B cell (primary cell): ENCODE measurements around the gene IGF1. TPM values are rescaled to one million over a fixed set of nuclear protein-coding genes. Genes with fewer than 3 reads are reported as not detected.

Experiments
- ATAC-seq: fragments of 200-7000 bp; cut with Tn5 transposase; one replicate; pipeline ENCODE4 v1.10.0; 2021; ENCODE audit warnings: low read depth, mild to moderate bottlenecking, moderate number of reproducible peaks, moderate library complexity
- CTCF ChIA-PET: fragments of 350-600 bp; sonication (Branson Sonifier 250); formaldehyde crosslinking; loops from one replicate; lab custom pipeline; 2021; ENCODE audit warnings: antibody characterized with exemption, inconsistent platforms; lab: Charles Lee
- POLR2A ChIA-PET: fragments of 350-600 bp; sonication (Branson Sonifier 250); formaldehyde crosslinking; loops from one replicate; lab custom pipeline; 2021; ENCODE audit warnings: antibody characterized with exemption; lab: Charles Lee
- DNase-seq: peaks from one replicate; pipeline ENCODE4 v3.0.0; 2013
- H2AFZ ChIP-seq: 2 replicates; pipeline ENCODE4 v1.6.1; 2012; ENCODE audit warnings: mild to moderate bottlenecking, low read depth, low read length; ENCODE audit not compliant: insufficient read depth, poor library complexity, severe bottlenecking
- H3K27ac ChIP-seq, 2 donors: 1 replicate in 1 of 2; 2 replicates in 1 of 2; pipeline ENCODE4 v1.5.1; 2012 to 2013; ENCODE audit warnings: low read length in 2 of 2, mild to moderate bottlenecking in 2 of 2, moderate library complexity in 1 of 2
- H3K27me3 ChIP-seq, 4 experiments: fragments of 200-600 bp in 1 of 4; sonication (generic) in 1 of 4; replicated peaks in 1 of 4; 1 replicate in 2 of 4; 2 replicates in 2 of 4; pipeline versions ENCODE4 v1.6.1 to v1.7.0; 2013 to 2016; ENCODE audit warnings: low read length in 3 of 4, mild to moderate bottlenecking in 2 of 4, mixed read lengths in 1 of 4, moderate library complexity in 1 of 4; ENCODE audit not compliant: insufficient read depth in 4 of 4, control insufficient read depth in 3 of 4; ENCODE audit errors: control extremely low read depth in 1 of 4
- H3K36me3 ChIP-seq, 2 experiments: replicated peaks in 1 of 2; 1 replicate in 1 of 2; 2 replicates in 1 of 2; pipeline versions ENCODE4 v1.6.1 to v1.7.1; 2013; ENCODE audit warnings: low read length in 1 of 2; ENCODE audit not compliant: insufficient read depth in 2 of 2, control insufficient read depth in 1 of 2; ENCODE audit errors: control extremely low read depth in 1 of 2, extremely low read depth in 1 of 2
- H3K4me1 ChIP-seq, 2 donors: fragments of 200-600 bp in 1 of 2; sonication (generic) in 1 of 2; 1 replicate in 1 of 2; 2 replicates in 1 of 2; pipeline versions ENCODE4 v1.5.1 to v1.6.1; 2013 to 2017; ENCODE audit warnings: low read length in 2 of 2; ENCODE audit not compliant: control insufficient read depth in 2 of 2, insufficient read depth in 2 of 2
- H3K4me2 ChIP-seq: replicated peaks from 2 replicates; pipeline ENCODE3; 2012; ENCODE audit warnings: mild to moderate bottlenecking, low read depth, low read length; ENCODE audit not compliant: poor library complexity, severe bottlenecking
- H3K4me3 ChIP-seq, 5 experiments: fragments of 200-600 bp in 1 of 5; sonication (generic) in 1 of 5; 1 replicate in 3 of 5; 2 replicates in 2 of 5; pipeline versions ENCODE4 v1.5.1 to v1.7.0; 2011 to 2016; ENCODE audit warnings: low read length in 4 of 5, mild to moderate bottlenecking in 4 of 5, low read depth in 2 of 5, control low read depth in 1 of 5, moderate library complexity in 1 of 5; ENCODE audit not compliant: insufficient read depth in 1 of 5; ENCODE audit errors: control extremely low read depth in 1 of 5, extremely low read depth in 1 of 5
- H3K79me2 ChIP-seq: fragments of 200-600 bp; sonication (generic); one replicate; pipeline ENCODE4 v1.6.0; 2016; ENCODE audit warnings: low read length; ENCODE audit not compliant: control insufficient read depth, insufficient read depth
- H3K9ac ChIP-seq: fragments of 200-600 bp; sonication (generic); 2 replicates; pipeline ENCODE4 v1.6.1; 2017; ENCODE audit warnings: mild to moderate bottlenecking, low read length, moderate library complexity
- H3K9me3 ChIP-seq, 3 donors: one replicate each; pipeline versions ENCODE4 v1.6.1 to v1.7.1; 2013; ENCODE audit warnings: low read length in 2 of 3; ENCODE audit not compliant: control insufficient read depth in 2 of 3, insufficient read depth in 1 of 3; ENCODE audit errors: control extremely low read depth in 1 of 3
- H4K20me1 ChIP-seq: 2 replicates; pipeline ENCODE4 v1.6.0; 2012; ENCODE audit warnings: mild to moderate bottlenecking, low read length; ENCODE audit not compliant: insufficient read depth, control insufficient read depth, poor library complexity, severe bottlenecking
- H3K27ac Mint-ChIP-seq: one replicate; pipeline ENCODE4 v1.8.0; 2021; ENCODE audit warnings: mixed read lengths
- H3K27me3 Mint-ChIP-seq: one replicate; pipeline ENCODE4 v1.8.0; 2021; ENCODE audit warnings: mixed read lengths
- H3K4me1 Mint-ChIP-seq: one replicate; pipeline ENCODE4 v1.8.0; 2021; ENCODE audit warnings: mixed read lengths
- H3K4me3 Mint-ChIP-seq: one replicate; pipeline ENCODE4 v1.8.0; 2021; ENCODE audit warnings: mixed read lengths
- H3K9me3 Mint-ChIP-seq: one replicate; pipeline ENCODE4 v1.8.0; 2022; ENCODE audit warnings: mixed read lengths; ENCODE audit not compliant: insufficient read depth
- EZH2 ChIP-seq: IDR thresholded peaks from 2 replicates; pipeline ENCODE4 v1.6.1; 2012; ENCODE audit warnings: borderline replicate concordance, low read depth, mild to moderate bottlenecking, moderate library complexity, low read length; ENCODE audit not compliant: insufficient read depth, poor library complexity, severe bottlenecking
- WGBS: methylation state at CpG from one replicate; pipeline ENCODE4 v1.1.5; 2013; ENCODE audit warnings: missing lambda C conversion rate; ENCODE audit not compliant: insufficient coverage; 5-methylcytosine and 5-hydroxymethylcytosine counted together
- intact Hi-C: fragments of 100-400 bp; cut with micrococcal nuclease; formaldehyde crosslinking; loops from one replicate; pipeline ENCODE4 v1.10.0; 2022
- polyA plus RNA-seq: library from polyadenylated mRNA; depleted of rRNA; stranded (reverse); fragments of >200 nt; gene quantifications from 2 replicates; pipeline ENCODE4 v1.2.3, GENCODE V29; 2012
- total RNA-seq, 2 donors: library from RNA; stranded (reverse); fragments of 120-200 nt in 1 of 2; gene quantifications; 1 replicate in 1 of 2; 2 replicates in 1 of 2; pipeline versions ENCODE4 v1.2.3 to v1.2.4, GENCODE V29; 2013 to 2022
- TF ChIP-seq, protein P1 (sequence below): fragments of 200-600 bp; IDR thresholded peaks from one replicate; pipeline ENCODE4 v1.8.0; 2022; ENCODE audit warnings: antibody characterized with exemption, mild to moderate bottlenecking

The IGF1 gene
- total and polyA plus RNA-seq, 2 donors (not counting 1 experiment from before 2014, with no cell fraction given) = 0.21 TPM; not detected in 1

DNA sequence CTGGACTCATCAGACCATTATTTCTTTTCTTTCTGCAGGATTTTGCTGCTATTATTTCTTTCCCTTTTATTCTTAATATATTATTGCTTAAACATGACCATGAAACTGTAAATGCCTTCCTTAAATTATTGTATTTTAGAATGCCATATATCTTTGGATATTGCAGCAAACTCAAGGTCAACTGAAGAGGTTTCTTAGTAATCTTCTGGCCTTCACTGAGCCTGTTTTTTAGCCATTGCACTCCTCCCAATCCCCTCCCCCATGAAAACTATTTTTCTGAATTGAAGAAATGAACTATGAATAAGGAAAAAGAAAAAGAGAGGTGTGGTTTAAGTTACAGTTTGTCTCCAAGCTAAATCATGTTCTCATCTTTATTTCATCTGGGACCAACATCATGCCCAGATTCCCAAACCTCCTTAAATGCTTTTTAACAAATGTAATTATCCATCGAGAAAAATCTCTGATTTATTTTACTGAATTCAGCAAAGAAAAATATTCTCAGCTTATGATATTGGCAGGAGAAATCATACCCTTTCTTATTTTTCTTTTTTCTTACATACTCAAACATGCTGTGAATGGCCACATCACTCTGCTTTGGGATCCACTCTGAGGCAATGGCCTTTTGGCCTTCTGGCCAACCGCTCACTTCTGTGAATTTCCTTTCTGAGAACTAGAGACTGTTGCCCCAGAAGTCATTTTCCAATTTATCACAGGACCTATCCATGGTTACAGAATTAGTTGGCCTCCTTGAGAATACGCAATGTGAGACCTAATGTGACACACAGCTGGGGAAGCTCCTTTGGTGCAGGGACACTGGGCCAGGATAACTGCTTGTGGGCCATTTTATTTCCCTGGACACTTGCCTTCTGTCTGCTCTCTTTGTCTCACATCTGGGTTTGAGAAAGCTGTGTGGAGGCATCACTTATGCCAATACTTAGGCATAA lies 50.9 kb downstream of the IGF1 start:
- no peaks in the 10 kb centered on the region for H3K79me2 ChIP-seq

GRCh38 chr12:102427543-102427941 lies 52.8 kb downstream of the IGF1 start:
- Histone ChIP-seq H3K79me2 (no peaks in the 10 kb centered on the region), H3K4me2 (no peak overlapping the region), H3K4me1 (no peaks in the 10 kb centered on the region), H3K9ac (no peak overlapping the region), H3K36me3 (no peaks in the 10 kb centered on the region), H2AFZ (no peak overlapping the region), H3K4me3 (no peak overlapping the region), H3K27ac (no peak overlapping the region), H4K20me1 (no peaks in the 10 kb centered on the region), H3K9me3 (peaks cover 0 to 1% (median 0%) of the 10 kb centered on the region in 3 donors), H3K27me3 (no peaks in the 10 kb centered on the region)
- Mint-ChIP-seq H3K27ac (no peak overlapping the region), H3K4me1 (no peaks in the 10 kb centered on the region), H3K4me3 (no peak overlapping the region), H3K9me3 (no peaks in the 10 kb centered on the region), H3K27me3 (peaks cover 10% of the 10 kb centered on the region)
- no peak for DNase-seq
- intact Hi-C loops = no loop called here
- ChIA-PET CTCF (no interaction called here), POLR2A (no interaction called here)
- 77% methylated on average over 7 of the region's 7 CpGs for WGBS
- TF ChIP-seq, protein P1, sequence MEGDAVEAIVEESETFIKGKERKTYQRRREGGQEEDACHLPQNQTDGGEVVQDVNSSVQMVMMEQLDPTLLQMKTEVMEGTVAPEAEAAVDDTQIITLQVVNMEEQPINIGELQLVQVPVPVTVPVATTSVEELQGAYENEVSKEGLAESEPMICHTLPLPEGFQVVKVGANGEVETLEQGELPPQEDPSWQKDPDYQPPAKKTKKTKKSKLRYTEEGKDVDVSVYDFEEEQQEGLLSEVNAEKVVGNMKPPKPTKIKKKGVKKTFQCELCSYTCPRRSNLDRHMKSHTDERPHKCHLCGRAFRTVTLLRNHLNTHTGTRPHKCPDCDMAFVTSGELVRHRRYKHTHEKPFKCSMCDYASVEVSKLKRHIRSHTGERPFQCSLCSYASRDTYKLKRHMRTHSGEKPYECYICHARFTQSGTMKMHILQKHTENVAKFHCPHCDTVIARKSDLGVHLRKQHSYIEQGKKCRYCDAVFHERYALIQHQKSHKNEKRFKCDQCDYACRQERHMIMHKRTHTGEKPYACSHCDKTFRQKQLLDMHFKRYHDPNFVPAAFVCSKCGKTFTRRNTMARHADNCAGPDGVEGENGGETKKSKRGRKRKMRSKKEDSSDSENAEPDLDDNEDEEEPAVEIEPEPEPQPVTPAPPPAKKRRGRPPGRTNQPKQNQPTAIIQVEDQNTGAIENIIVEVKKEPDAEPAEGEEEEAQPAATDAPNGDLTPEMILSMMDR = no peak
- TF ChIP-seq EZH2 = no peak
- ATAC-seq = no peak

More for the DNA sequence above, 50.9 kb downstream of the IGF1 start:
- H3K4me3 ChIP-seq = no peak overlapping the region
- no peak for ATAC-seq
- H3K27ac ChIP-seq = no peak overlapping the region
- intact Hi-C loops = no loop called here
- POLR2A ChIA-PET = no interaction called here
- CTCF ChIA-PET = no interaction called here
- no peaks in the 10 kb centered on the region for H3K36me3 ChIP-seq
- no peak for DNase-seq
- peaks cover 0 to 1% (median 0%) of the 10 kb centered on the region in 3 donors for H3K9me3 ChIP-seq
- 96% methylated on average over 2 of the region's 3 CpGs for WGBS
- H3K9ac ChIP-seq = no peak overlapping the region
- Mint-ChIP-seq H3K4me3 (no peak overlapping the region), H3K9me3 (no peaks in the 10 kb centered on the region), H3K27ac (no peak overlapping the region), H3K27me3 (peaks cover 10% of the 10 kb centered on the region), H3K4me1 (no peaks in the 10 kb centered on the region)
- H3K27me3 ChIP-seq = no peaks in the 10 kb centered on the region
- H4K20me1 ChIP-seq = no peaks in the 10 kb centered on the region
- no peak for TF ChIP-seq EZH2
- TF ChIP-seq, protein P1 = no peak
- no peak overlapping the region for H2AFZ ChIP-seq
- H3K4me1 ChIP-seq = no peaks in the 10 kb centered on the region
- H3K4me2 ChIP-seq = no peak overlapping the region
